ENCODE data around the gene AGXT.

AGXT gene

GRCh38 chr2:240929364-240930095 lies 60.9 kb downstream of the AGXT start:
- peak in 1 of 5 donors; percentile 7 for DNase-seq
